IMR-90 (cell line): Measurements from ENCODE around the gene TRIM2. TPM values are rescaled to one million over a fixed set of nuclear protein-coding genes. Genes with fewer than 3 reads are reported as not detected.

Experiments
- ATAC-seq: fragments of 200-7000 bp; cut with Tn5 transposase; 2 replicates; pipeline ENCODE4 v1.9.1; 2020; ENCODE audit warnings: low read depth, mild to moderate bottlenecking, moderate library complexity
- BruUV-seq: library from RNA; stranded (reverse); fragments of 400-500 nt; replicated peaks from 2 replicates; lab custom pipeline; 2021; lab: Mats Ljungman, UMichigan
- CTCF ChIA-PET: fragments of 300-600 bp; formaldehyde crosslinking; extraction: SDS; loops from one replicate; lab custom pipeline; 2021; ENCODE audit warnings: antibody characterized with exemption; lab: Yijun Ruan, JAX
- POLR2A ChIA-PET: fragments of 300-600 bp; sonication (Branson Sonifier 250); formaldehyde crosslinking; loops from one replicate; lab custom pipeline; 2022; ENCODE audit warnings: antibody characterized with exemption; ENCODE audit not compliant: unreplicated experiment; lab: Charles Lee
- DNase-seq: peaks from one replicate; pipeline ENCODE4 v3.0.0; 2013
- H2AFZ ChIP-seq: replicated peaks from 2 replicates; pipeline ENCODE3; 2013; ENCODE audit warnings: low read length, mild to moderate bottlenecking; ENCODE audit not compliant: poor library complexity
- H2AK5ac ChIP-seq: 2 replicates; pipeline ENCODE4 v1.6.1; 2013; ENCODE audit warnings: low read depth, low read length, inconsistent platforms
- H2AK9ac ChIP-seq: replicated peaks from 2 replicates; pipeline ENCODE3; 2013; ENCODE audit warnings: mild to moderate bottlenecking, low read depth, low read length, moderate library complexity; ENCODE audit not compliant: poor library complexity
- H2BK120ac ChIP-seq: 2 replicates; pipeline ENCODE4 v1.6.1; 2013; ENCODE audit warnings: low read depth, low read length, inconsistent platforms
- H2BK15ac ChIP-seq: 3 replicates; pipeline ENCODE4 v1.6.1; 2013; ENCODE audit warnings: low read depth, low read length, inconsistent platforms
- H2BK20ac ChIP-seq: 2 replicates; pipeline ENCODE4 v1.6.1; 2013; ENCODE audit warnings: low read depth, mild to moderate bottlenecking, inconsistent platforms, low read length, moderate library complexity
- H2BK5ac ChIP-seq: 2 replicates; pipeline ENCODE4 v1.6.1; 2013; ENCODE audit warnings: mild to moderate bottlenecking, low read depth, low read length, inconsistent platforms; ENCODE audit not compliant: poor library complexity, severe bottlenecking
- H3K14ac ChIP-seq: replicated peaks from 2 replicates; pipeline ENCODE4 v1.6.1; 2013; ENCODE audit warnings: low read depth, low read length, inconsistent platforms
- H3K18ac ChIP-seq: 2 replicates; pipeline ENCODE4 v1.6.1; 2013; ENCODE audit warnings: low read depth, low read length, control low read depth
- H3K23ac ChIP-seq: 2 replicates; pipeline ENCODE4 v1.6.1; 2013; ENCODE audit warnings: low read depth, low read length, inconsistent platforms
- H3K27ac ChIP-seq: 2 replicates; pipeline ENCODE4 v1.5.1; 2013; ENCODE audit warnings: mild to moderate bottlenecking, control low read depth, low read length; ENCODE audit not compliant: insufficient read depth
- H3K27me3 ChIP-seq: 2 replicates; pipeline ENCODE4 v1.6.1; 2013; ENCODE audit warnings: low read length; ENCODE audit not compliant: control insufficient read depth, insufficient read depth
- H3K36me3 ChIP-seq: 2 replicates; pipeline ENCODE4 v1.6.1; 2013; ENCODE audit warnings: low read length, mixed read lengths; ENCODE audit not compliant: control insufficient read depth, insufficient read depth
- H3K4ac ChIP-seq: 2 replicates; pipeline ENCODE4 v1.6.1; 2013; ENCODE audit warnings: low read depth, low read length, inconsistent platforms
- H3K4me1 ChIP-seq: 2 replicates; pipeline ENCODE4 v1.6.1; 2013; ENCODE audit warnings: low read length, mixed read lengths; ENCODE audit not compliant: control insufficient read depth, insufficient read depth
- H3K4me2 ChIP-seq: 2 replicates; pipeline ENCODE4 v1.6.1; 2013; ENCODE audit warnings: low read depth, mild to moderate bottlenecking, control low read depth, low read length, moderate library complexity
- H3K4me3 ChIP-seq: 2 replicates; pipeline ENCODE4 v1.5.1; 2013; ENCODE audit warnings: low read depth, mild to moderate bottlenecking, control low read depth, low read length, moderate library complexity; ENCODE audit not compliant: insufficient read depth
- H3K56ac ChIP-seq: 2 replicates; pipeline ENCODE4 v1.6.1; 2013; ENCODE audit warnings: low read length, inconsistent platforms; ENCODE audit not compliant: insufficient read depth; ENCODE audit errors: extremely low read depth
- H3K79me1 ChIP-seq, 2 experiments: 2 replicates each; pipeline ENCODE4 v1.6.1; 2013; ENCODE audit warnings: low read length in 2 of 2, inconsistent platforms in 1 of 2, low read depth in 1 of 2
- H3K9ac ChIP-seq: 2 replicates; pipeline ENCODE4 v1.6.1; 2013; ENCODE audit warnings: low read depth, low read length, control low read depth
- H3K9me1 ChIP-seq: 2 replicates; pipeline ENCODE4 v1.6.1; 2013; ENCODE audit warnings: low read length, inconsistent platforms; ENCODE audit not compliant: insufficient read depth
- H3K9me3 ChIP-seq: 2 replicates; pipeline ENCODE4 v1.6.1; 2013; ENCODE audit warnings: low read length; ENCODE audit not compliant: control insufficient read depth, insufficient read depth
- H4K20me1 ChIP-seq: 2 replicates; pipeline ENCODE4 v1.6.1; 2013; ENCODE audit warnings: low read length, inconsistent platforms; ENCODE audit not compliant: insufficient read depth
- H4K5ac ChIP-seq: 2 replicates; pipeline ENCODE4 v1.6.1; 2013; ENCODE audit warnings: mild to moderate bottlenecking, low read depth, low read length, control low read depth
- H4K8ac ChIP-seq, 2 experiments: 2 replicates each; pipeline ENCODE4 v1.6.1; 2013; ENCODE audit warnings: low read depth in 2 of 2, low read length in 2 of 2, control low read depth in 1 of 2, inconsistent platforms in 1 of 2
- H4K91ac ChIP-seq: 2 replicates; pipeline ENCODE4 v1.6.1; 2013; ENCODE audit warnings: low read depth, low read length, inconsistent platforms; ENCODE audit not compliant: insufficient read depth
- BHLHE40 ChIP-seq: fragments of 150-350 bp; IDR thresholded peaks from 2 replicates; pipeline ENCODE4 v1.6.1; 2016; ENCODE audit warnings: mild to moderate bottlenecking, low read depth, low read length
- CEBPB ChIP-seq: IDR thresholded peaks from 2 replicates; pipeline ENCODE4 v1.6.1; 2012; ENCODE audit warnings: low read depth, low read length, improper control_type of control experiment
- CHD1 ChIP-seq: IDR thresholded peaks from 2 replicates; pipeline ENCODE4 v1.6.1; 2012; ENCODE audit warnings: low read depth, low read length, improper control_type of control experiment
- CTCF ChIP-seq: conservative IDR thresholded peaks from 2 replicates; pipeline ENCODE4 v1.5.1; 2012; ENCODE audit warnings: mild to moderate bottlenecking, low read depth, low read length, improper control_type of control experiment
- ELK1 ChIP-seq: fragments of 150-350 bp; IDR thresholded peaks from 2 replicates; pipeline ENCODE4 v1.6.1; 2016; ENCODE audit warnings: low read depth, mild to moderate bottlenecking, low read length, moderate library complexity, borderline replicate concordance
- FOS ChIP-seq: fragments of 150-350 bp; IDR thresholded peaks from 2 replicates; pipeline ENCODE4 v1.6.1; 2016; ENCODE audit warnings: low read depth, low read length
- MAFK ChIP-seq: IDR thresholded peaks from 2 replicates; pipeline ENCODE4 v1.6.1; 2012; ENCODE audit warnings: low read depth, low read length, improper control_type of control experiment
- MAZ ChIP-seq: IDR thresholded peaks from 2 replicates; pipeline ENCODE4 v1.6.1; 2012; ENCODE audit warnings: low read depth, mild to moderate bottlenecking, low read length, improper control_type of control experiment, moderate library complexity, borderline replicate concordance
- MXI1 ChIP-seq: IDR thresholded peaks from 2 replicates; pipeline ENCODE4 v1.6.1; 2012; ENCODE audit warnings: low read depth, mild to moderate bottlenecking, low read length, moderate library complexity, borderline replicate concordance
- NFE2L2 ChIP-seq: fragments of 150-350 bp; IDR thresholded peaks from 2 replicates; pipeline ENCODE4 v1.6.1; 2016; ENCODE audit warnings: low read depth, mild to moderate bottlenecking, low read length
- POLR2A ChIP-seq: IDR thresholded peaks from 2 replicates; pipeline ENCODE4 v1.6.1; 2012; ENCODE audit warnings: mild to moderate bottlenecking, low read depth, low read length
- RAD21 ChIP-seq: IDR thresholded peaks from 2 replicates; pipeline ENCODE4 v1.6.1; 2012; ENCODE audit warnings: low read length, improper control_type of control experiment
- RCOR1 ChIP-seq: IDR thresholded peaks from 2 replicates; pipeline ENCODE4 v1.6.1; 2012; ENCODE audit warnings: mild to moderate bottlenecking, low read length, improper control_type of control experiment; ENCODE audit not compliant: insufficient replicate concordance
- RFX5 ChIP-seq: IDR thresholded peaks from 2 replicates; pipeline ENCODE4 v1.8.0; 2012; ENCODE audit warnings: low read depth, mild to moderate bottlenecking, low read length, moderate library complexity
- SMC3 ChIP-seq: fragments of 150-350 bp; IDR thresholded peaks from 2 replicates; pipeline ENCODE4 v1.6.1; 2016; ENCODE audit warnings: low read depth, mild to moderate bottlenecking, antibody characterized with exemption, low read length, moderate library complexity
- USF2 ChIP-seq: fragments of 150-350 bp; IDR thresholded peaks from 2 replicates; pipeline ENCODE4 v1.6.1; 2017; ENCODE audit warnings: mild to moderate bottlenecking, antibody characterized with exemption, low read length, low read depth
- WGBS, 2 experiments: methylation state at CpG; one replicate each; pipeline versions ENCODE4 v1.1.5 to v1.1.7; 2013; ENCODE audit warnings: missing lambda C conversion rate in 2 of 2; ENCODE audit not compliant: insufficient read length in 1 of 2; ENCODE audit errors: extremely low coverage in 2 of 2; 5-methylcytosine and 5-hydroxymethylcytosine counted together
- dilution Hi-C: fragments of 300-500 bp; cut with HindIII; formaldehyde crosslinking; loops from one replicate; pipeline ENCODE4 v1.14.3; 2018; ENCODE audit warnings: low sequenced_read_pairs; ENCODE audit not compliant: unreplicated experiment
- in situ Hi-C: fragments of 300-500 bp; cut with MboI; formaldehyde crosslinking; loops from 3 replicates; pipeline ENCODE4 v1.14.3; 2019; ENCODE audit warnings: low sequenced_read_pairs, inconsistent platforms, mixed read lengths
- intact Hi-C: fragments of 100-400 bp; cut with micrococcal nuclease; formaldehyde crosslinking; loops from 2 replicates; pipeline ENCODE4 v1.10.0; 2022
- polyA plus RNA-seq, 3 experiments: library from polyadenylated mRNA; depleted of rRNA; stranded (reverse); fragments of >200 nt; gene quantifications; 2 replicates each; pipeline ENCODE4 v1.2.3, GENCODE V29; 2012; ENCODE audit warnings: low replicate concordance in 1 of 3
- total RNA-seq: library from RNA; depleted of rRNA; stranded (reverse); fragments of >200 nt; gene quantifications from 2 replicates; pipeline ENCODE4 v1.2.3, GENCODE V29; 2012

TRIM2 gene
- total and polyA plus RNA-seq, 2 of the 4 experiments (the other 2 are of a cell fraction) = 16.0 to 64.2 TPM

- ChIA-PET POLR2A (no interaction called here), CTCF (interaction anchor here (0.6 to 0.7 kb wide), 2 partner anchors 14 to 314 kb away, joined by 3 to 4 read pairs; no protein-coding TSS in a partner anchor)
- Histone ChIP-seq H3K4me3 (no peak overlapping the region), H2BK15ac (no peak overlapping the region), H4K20me1 (no peaks in the 10 kb centered on the region), H3K4me1 (0 out of 2 replicates have a peak, but pooled peaks cover 4% of the 10 kb centered on the region), H2AFZ (no peak overlapping the region), H3K18ac (no peak overlapping the region), H4K5ac (no peak overlapping the region), H3K14ac (no peak overlapping the region), H3K36me3 (no peaks in the 10 kb centered on the region), H2AK9ac (no peak overlapping the region), H3K9ac (no peak overlapping the region), H2BK120ac (no peak overlapping the region), H3K9me3 (no peaks in the 10 kb centered on the region), H2BK20ac (no peak overlapping the region), H3K4ac (no peak overlapping the region), H3K4me2 (no peak overlapping the region), H3K79me1 (peaks cover 9 to 31% of the 10 kb centered on the region in 2 experiments; a peak in 3 of 4 replicates), H3K27ac (no peak overlapping the region), H3K23ac (no peak overlapping the region), H4K91ac (no peak overlapping the region), H3K9me1 (peaks cover 9% of the 10 kb centered on the region), H4K8ac (no peak overlapping the region), H2BK5ac (no peak overlapping the region), H3K56ac (no peak overlapping the region), H3K27me3 (no peaks in the 10 kb centered on the region), H2AK5ac (no peak overlapping the region)
- ATAC-seq (no peak), DNase-seq (no peak)
- dilution Hi-C loops (no loop called here), intact Hi-C loops (loop anchor here (5.0 kb wide), 1 partner anchor 98 kb away; no protein-coding TSS in a partner anchor), in situ Hi-C loops (loop anchor here (5.0 kb wide), 1 partner anchor 223 kb away; no protein-coding TSS in a partner anchor)
- BruUV-seq = no TSS peak
- TF ChIP-seq RCOR1 (no peak), BHLHE40 (no peak), MXI1 (no peak), FOS (no peak), CEBPB (no peak), RFX5 (no peak), NFE2L2 (no peak), RAD21 (no peak), CTCF (no peak), USF2 (no peak), MAFK (no peak), POLR2A (no peak), CHD1 (no peak), ELK1 (no peak), SMC3 (no peak), MAZ (no peak)
- WGBS, 2 experiments = 77% methylated on average over 1 of the region's 1 CpG; no CpG with 5 or more reads in 1 of the 2 experiments
These were observed 145.1 kb downstream of the TRIM2 start for GRCh38 chr4:153349206-153349805.
